HCT116 (cell line): Measurements from ENCODE around the gene PHACTR4. TPM values are rescaled to one million over a fixed set of nuclear protein-coding genes. Genes with fewer than 3 reads are reported as not detected.

ENCODE experiments used
- ATAC-seq: fragments of 200-7000 bp; cut with Tn5 transposase; 2 replicates; pipeline ENCODE4 v1.9.1; 2020; ENCODE audit warnings: mild to moderate bottlenecking, moderate library complexity
- BruUV-seq: library from RNA; stranded (reverse); fragments of 400-500 nt; replicated peaks from 2 replicates; lab custom pipeline; 2021; lab: Mats Ljungman, UMichigan
- CTCF ChIA-PET: fragments of 300-600 bp; sonication (Branson Sonifier 250); formaldehyde crosslinking; loops from one replicate; lab custom pipeline; 2021; ENCODE audit warnings: antibody characterized with exemption; lab: Charles Lee
- POLR2A ChIA-PET: fragments of 300-600, 350-600 bp; sonication (Branson Sonifier 250); formaldehyde crosslinking; loops from one replicate; lab custom pipeline; 2021; ENCODE audit warnings: antibody characterized with exemption; lab: Charles Lee
- RAD21 ChIA-PET, 2 experiments: fragments of 300-600 bp; sonication (Branson Sonifier 250); formaldehyde crosslinking; loops; one replicate each; lab custom pipeline; 2023; ENCODE audit warnings: low total read pairs in 2 of 2; ENCODE audit not compliant: uncharacterized antibody in 2 of 2, unreplicated experiment in 2 of 2, low non-redundant PET in 1 of 2; lab: Charles Lee
- DNase-seq: peaks from one replicate; pipeline ENCODE4 v3.0.0-alpha.2; 2010; ENCODE audit warnings: low read depth, low spot score
- H2AFZ ChIP-seq: fragments of 200-600 bp; shearing (Covaris generic), sonication (generic); 2 replicates; pipeline ENCODE4 v1.6.1; 2017; ENCODE audit warnings: low read depth, mixed run types, mixed read lengths, antibody characterized with exemption, low read length; ENCODE audit not compliant: poor library complexity, severe bottlenecking
- H3K27ac ChIP-seq: 2 replicates; pipeline ENCODE4 v1.5.1; 2012; ENCODE audit warnings: low read depth, low read length
- H3K27me3 ChIP-seq: fragments of 200-600 bp; sonication (generic); 2 replicates; pipeline ENCODE4 v1.6.1; 2016; ENCODE audit warnings: mixed run types, low read length, mixed read lengths; ENCODE audit not compliant: insufficient read depth
- H3K36me3 ChIP-seq, 2 experiments: fragments of 200-500 bp in 1 of 2; fragments of 200-600 bp in 1 of 2; sonication (Bioruptor generic) in 1 of 2; sonication (generic) in 1 of 2; 2 replicates each; pipeline versions ENCODE4 v1.5.1 to v1.6.1; 2014 to 2016; ENCODE audit warnings: low read length in 2 of 2, inconsistent platforms in 1 of 2, mixed read lengths in 1 of 2, mixed run types in 1 of 2; ENCODE audit not compliant: insufficient read depth in 2 of 2, control insufficient read depth in 1 of 2
- H3K4me1 ChIP-seq, 2 experiments: fragments of 200-600 bp in 1 of 2; sonication (generic) in 1 of 2; 2 replicates each; pipeline versions ENCODE4 v1.5.1 to v1.6.1; 2012 to 2017; ENCODE audit warnings: low read length in 2 of 2, inconsistent platforms in 1 of 2, mild to moderate bottlenecking in 1 of 2, mixed read lengths in 1 of 2, mixed run types in 1 of 2, moderate library complexity in 1 of 2; ENCODE audit not compliant: insufficient read depth in 2 of 2, control insufficient read depth in 1 of 2
- H3K4me2 ChIP-seq: fragments of 200-600 bp; sonication (generic); 2 replicates; pipeline ENCODE4 v1.6.1; 2017; ENCODE audit warnings: mixed run types, low read length, mixed read lengths
- H3K4me3 ChIP-seq, 2 experiments: fragments of 200-600 bp in 1 of 2; sonication (generic) in 1 of 2; replicated peaks in 1 of 2; 2 replicates each; pipeline ENCODE4 v1.5.1; 2011 to 2016; ENCODE audit warnings: low read length in 2 of 2, control low read depth in 1 of 2, low read depth in 1 of 2, mild to moderate bottlenecking in 1 of 2, mixed read lengths in 1 of 2, mixed run types in 1 of 2
- H3K79me2 ChIP-seq: fragments of 200-600 bp; sonication (generic); 2 replicates; pipeline ENCODE4 v1.6.1; 2017; ENCODE audit warnings: mild to moderate bottlenecking, mixed run types, low read length, moderate library complexity, mixed read lengths; ENCODE audit not compliant: insufficient read depth
- H3K9ac ChIP-seq: fragments of 200-600 bp; sonication (generic); 2 replicates; pipeline ENCODE4 v1.6.1; 2016; ENCODE audit warnings: low read length, mixed read lengths
- H3K9me2 ChIP-seq: fragments of 200-600 bp; sonication (generic), shearing (Covaris generic); 2 replicates; pipeline ENCODE4 v1.6.1; 2017; ENCODE audit warnings: mixed run types, mild to moderate bottlenecking, moderate library complexity; ENCODE audit not compliant: insufficient read depth
- H3K9me3 ChIP-seq, 2 experiments: fragments of 200-500 bp in 1 of 2; fragments of 200-600 bp in 1 of 2; sonication (Bioruptor generic) in 1 of 2; sonication (generic) in 1 of 2; 2 replicates each; pipeline ENCODE4 v1.6.1; 2014 to 2017; ENCODE audit warnings: low read length in 2 of 2, mixed read lengths in 2 of 2, inconsistent platforms in 1 of 2, low read depth in 1 of 2, mild to moderate bottlenecking in 1 of 2, mixed run types in 1 of 2, moderate library complexity in 1 of 2; ENCODE audit not compliant: control insufficient read depth in 1 of 2, insufficient read depth in 1 of 2
- H4K20me1 ChIP-seq: fragments of 200-600 bp; sonication (generic), shearing (Covaris generic); 2 replicates; pipeline ENCODE4 v1.6.1; 2017; ENCODE audit warnings: mixed run types, mild to moderate bottlenecking, moderate library complexity; ENCODE audit not compliant: insufficient read depth
- ATF3 ChIP-seq: IDR thresholded peaks from 2 replicates; pipeline ENCODE4 v1.6.1; 2012
- CEBPB ChIP-seq: IDR thresholded peaks from 2 replicates; pipeline ENCODE4 v1.6.1; 2012; ENCODE audit warnings: low read depth
- ELF1 ChIP-seq: IDR thresholded peaks from 2 replicates; pipeline ENCODE4 v1.6.1; 2012; ENCODE audit warnings: low read depth, borderline replicate concordance
- EZH2 ChIP-seq: fragments of 200-600 bp; sonication (generic); IDR thresholded peaks from 2 replicates; pipeline ENCODE4 v1.6.1; 2017; ENCODE audit warnings: antibody characterized with exemption, mixed run types
- FOSL1 ChIP-seq: IDR thresholded peaks from 2 replicates; pipeline ENCODE4 v1.6.1; 2012; ENCODE audit warnings: low read depth
- JUND ChIP-seq: IDR thresholded peaks from 2 replicates; pipeline ENCODE4 v1.6.1; 2012
- MAX ChIP-seq: IDR thresholded peaks from 2 replicates; pipeline ENCODE4 v1.6.1; 2012
- POLR2AphosphoS5 ChIP-seq: IDR thresholded peaks from 2 replicates; pipeline ENCODE4 v1.6.1; 2011; ENCODE audit warnings: mild to moderate bottlenecking, low read depth, low read length, moderate library complexity
- RAD21 ChIP-seq: IDR thresholded peaks from 2 replicates; pipeline ENCODE4 v1.6.1; 2012; ENCODE audit warnings: low read depth, mild to moderate bottlenecking
- SP1 ChIP-seq: IDR thresholded peaks from 2 replicates; pipeline ENCODE4 v1.6.1; 2012; ENCODE audit warnings: low read depth
- YY1 ChIP-seq: IDR thresholded peaks from 2 replicates; pipeline ENCODE4 v1.6.1; 2011; ENCODE audit warnings: low read length, low read depth, moderate library complexity, mild to moderate bottlenecking; ENCODE audit not compliant: insufficient replicate concordance; ENCODE audit errors: extremely low read depth
- ZNF274 ChIP-seq: fragments of 200-500 bp; sonication (Bioruptor generic); IDR thresholded peaks from 2 replicates; pipeline ENCODE4 v1.6.1; 2014; ENCODE audit warnings: mild to moderate bottlenecking, low read depth, low read length, inconsistent platforms
- intact Hi-C: fragments of 100-400 bp; cut with micrococcal nuclease; formaldehyde crosslinking; loops from 2 replicates; pipeline ENCODE4 v1.10.0; 2022
- total RNA-seq: library from RNA; stranded (reverse); gene quantifications from one replicate; pipeline ENCODE4 v1.2.1, GENCODE V29; 2021; ENCODE audit not compliant: unreplicated experiment

Gene PHACTR4
- total RNA-seq, 1 experiment from 2014 or later = 36.0 TPM

GRCh38 chr1:28499553-28499952, 130.0 kb downstream of the PHACTR4 start:
- CTCF ChIA-PET = no interaction called here
- Histone ChIP-seq H4K20me1 (no peaks in the 10 kb centered on the region), H3K4me2 (peak overlapping the region; percentile 65; the same call in 1 of the 2 replicates), H3K9ac (no peak overlapping the region; the same call in 1 of the 2 replicates), H3K4me1 (peaks cover 23 to 49% of the 10 kb centered on the region in 2 experiments), H2AFZ (no peak overlapping the region), H3K9me2 (no peaks in the 10 kb centered on the region), H3K27me3 (no peaks in the 10 kb centered on the region), H3K27ac (no peak overlapping the region), H3K36me3 (peaks cover 8 to 14% of the 10 kb centered on the region in 2 experiments), H3K4me3 (no peak overlapping the region), H3K79me2 (peaks cover 11% of the 10 kb centered on the region; the same call in 1 of the 2 replicates), H3K9me3 (no peaks in the 10 kb centered on the region)
- no peak for ATAC-seq
- BruUV-seq = no TSS peak
- POLR2A ChIA-PET = no interaction called here
- TF ChIP-seq ELF1 (no peak), MAX (no peak), EZH2 (no peak), CEBPB (no peak), YY1 (no peak), ATF3 (no peak), RAD21 (no peak), JUND (no peak)
- intact Hi-C loops = no loop called here
- no peak for DNase-seq
- RAD21 ChIA-PET = no interaction called here

DNA sequence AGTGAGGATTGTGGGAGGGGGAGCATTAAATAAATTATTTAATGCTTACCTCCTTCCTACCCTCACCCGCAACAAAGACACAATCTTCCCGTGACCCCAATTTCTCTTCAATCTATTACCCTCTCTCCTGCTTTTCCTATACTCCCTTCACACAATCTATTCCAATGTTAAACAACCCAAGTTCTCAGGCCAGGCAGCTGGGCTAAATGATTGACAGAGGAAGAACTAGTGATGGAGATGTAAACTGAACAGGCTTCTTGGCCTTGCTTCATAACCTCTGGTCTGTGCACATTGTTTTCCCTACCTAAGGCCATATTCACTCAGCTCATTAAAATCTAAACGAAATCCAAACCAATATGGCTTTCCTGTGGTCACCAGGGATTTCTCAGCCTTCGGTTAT, 132.4 kb downstream of the PHACTR4 start:
- Histone ChIP-seq H3K9me3 (no peaks in the 10 kb centered on the region), H3K36me3 (peaks cover 2 to 16% of the 10 kb centered on the region in 2 experiments; a peak in 3 of 4 replicates), H2AFZ (no peak overlapping the region), H3K4me3 (no peak overlapping the region), H3K4me2 (peak overlapping the region; percentile 65), H3K4me1 (peaks cover 23 to 51% of the 10 kb centered on the region in 2 experiments), H3K9me2 (no peaks in the 10 kb centered on the region), H3K79me2 (peaks cover 29% of the 10 kb centered on the region), H3K9ac (0 out of 2 replicates have a peak overlapping the region, but pooled peaks have one; percentile 64), H3K27me3 (no peaks in the 10 kb centered on the region), H3K27ac (peak overlapping the region; percentile 8; the same call in 1 of the 2 replicates), H4K20me1 (no peaks in the 10 kb centered on the region)
- BruUV-seq = no TSS peak
- ChIA-PET CTCF (no interaction called here), RAD21 (no interaction called here), POLR2A (interaction anchor here (0.7 kb wide), 1 partner anchor 10 kb away, joined by 3 read pairs; no protein-coding TSS in a partner anchor)
- ATAC-seq = no peak
- intact Hi-C loops = no loop called here
- no peak for TF ChIP-seq ATF3
- TF ChIP-seq ZNF274 = no peak
- no peak for TF ChIP-seq JUND
- TF ChIP-seq POLR2AphosphoS5 = no peak; the same call in 1 of the 2 replicates
- no peak for TF ChIP-seq YY1
- no peak for TF ChIP-seq EZH2
- no peak for TF ChIP-seq ELF1
- TF ChIP-seq SP1 = no peak
- no peak for TF ChIP-seq FOSL1
- no peak for DNase-seq
